Measurements from ENCODE around the gene UTP3. TPM values are rescaled to one million over a fixed set of nuclear protein-coding genes. Genes with fewer than 3 reads are reported as not detected.
A peak's percentile ranks its signal among the peaks of the same experiment; 100 is the strongest.

Gene UTP3
- total and polyA plus RNA-seq, 9 of the 15 experiments (the other 6 are each of a cell fraction or from before 2014, with no cell fraction given): 11.9 to 69.3 (median 34.0) TPM

DNA sequence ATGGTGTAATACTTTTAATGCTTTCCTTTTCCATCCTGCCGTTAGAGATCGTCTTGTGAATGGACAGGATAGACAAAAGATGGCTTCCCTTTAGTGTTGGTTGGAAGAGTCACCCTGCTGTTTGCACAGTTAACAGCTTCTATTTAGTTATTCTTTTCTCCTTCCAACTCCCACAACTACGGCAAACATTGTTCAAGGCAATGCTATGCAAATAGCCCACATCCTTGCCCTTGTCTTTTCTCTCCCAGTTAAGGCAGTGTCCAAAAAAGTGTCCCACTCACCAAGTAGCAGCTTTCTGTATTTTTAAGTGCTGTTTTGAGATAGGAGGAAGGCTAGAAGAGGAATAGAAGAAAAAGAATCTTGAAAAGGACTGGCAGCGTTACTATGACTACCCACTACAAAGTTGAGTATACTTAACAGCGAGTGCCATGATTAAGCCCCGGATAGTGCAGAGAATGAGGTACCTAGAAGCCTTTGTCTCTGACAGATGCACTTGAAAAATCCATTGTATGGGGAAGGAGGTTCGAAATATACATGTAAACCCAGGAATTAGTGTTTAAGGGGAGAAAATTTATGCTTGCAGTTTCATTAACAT lies 21.4 kb downstream of the UTP3 start:
- no peak overlapping the region for H3K4me2 ChIP-seq (ENCODE audit: insufficient read depth, low read length)
- no peak overlapping the region for H3K4me3 ChIP-seq
- peaks cover 47% of the 10 kb centered on the region for H3K79me2 ChIP-seq (ENCODE audit: control insufficient read depth, insufficient read depth, low read length)
- no peaks in the 10 kb centered on the region for H3K27me3 ChIP-seq (ENCODE audit: control insufficient read depth in 2 of 2, insufficient read depth in 2 of 2, low read length in 2 of 2)
- ATAC-seq (no peak), FAIRE-seq (no peak), DNase-seq (ENCODE audit: extremely low read depth in 1 of 4, low spot score in 3 of 4) (no peak)
- no peak overlapping the region for H2AFZ ChIP-seq (ENCODE audit: low read depth, low read length)
- in situ Hi-C loops (cut with MboI) (no loop called here), intact Hi-C loops (cut with micrococcal nuclease) (loop anchor here (5.0 to 10.0 kb wide), 3 partner anchors 108 to 285 kb away; partner anchors contain the start of genes DCK and MOB1B)
- no peaks in the 10 kb centered on the region for H3K9me1 ChIP-seq (ENCODE audit: control insufficient read depth, insufficient read depth, low read length)
- H3K9ac ChIP-seq (ENCODE audit: insufficient read depth in 1 of 2, low read depth in 2 of 2, low read length in 2 of 2): no peak overlapping the region
- no TSS peak for BruUV-seq (replicated peaks)
- H4K20me1 ChIP-seq (replicated peaks; ENCODE audit: control insufficient read depth, insufficient read depth, low read length): no peaks in the 10 kb centered on the region
- peak; percentile 52 for TF ChIP-seq RFX1 (IDR thresholded peaks at IDR 0.05)
- no peak for TF ChIP-seq ZNF780A (CRISPR knock-in tag; IDR thresholded peaks at IDR 0.05)
- no peak for TF ChIP-seq RBM34 (IDR thresholded peaks at IDR 0.05; ENCODE audit: borderline replicate concordance, insufficient read depth, low read length)
- POLR2A ChIA-PET: interaction anchor here (0.6 to 0.7 kb wide), 2 partner anchors 15 to 284 kb away, joined by 3 read pairs; partner anchors contain the start of gene DCK
- H3K9me3 ChIP-seq (replicated peaks; ENCODE audit: control insufficient read depth, insufficient read depth, low read depth, low read length): no peaks in the 10 kb centered on the region
- CTCF ChIA-PET (ENCODE audit: low intra/inter-chr PET ratio): no interaction called here
- WGBS (ENCODE audit: insufficient coverage, low coverage, missing lambda C conversion rate): 84% methylated on average over 6 of the region's 7 CpGs
- no peak overlapping the region for H3K27ac ChIP-seq (ENCODE audit: extremely low read depth, low read depth, low read length)
- H3K4me1 ChIP-seq (replicated peaks in 1 of 2; ENCODE audit: control insufficient read depth in 2 of 2, insufficient read depth in 2 of 2, low read length in 2 of 2): peaks cover 19 to 38% of the 10 kb centered on the region in 2 experiments
- no peaks in the 10 kb centered on the region for H3K36me3 ChIP-seq (ENCODE audit: control insufficient read depth, insufficient read depth, low read length)

DNA sequence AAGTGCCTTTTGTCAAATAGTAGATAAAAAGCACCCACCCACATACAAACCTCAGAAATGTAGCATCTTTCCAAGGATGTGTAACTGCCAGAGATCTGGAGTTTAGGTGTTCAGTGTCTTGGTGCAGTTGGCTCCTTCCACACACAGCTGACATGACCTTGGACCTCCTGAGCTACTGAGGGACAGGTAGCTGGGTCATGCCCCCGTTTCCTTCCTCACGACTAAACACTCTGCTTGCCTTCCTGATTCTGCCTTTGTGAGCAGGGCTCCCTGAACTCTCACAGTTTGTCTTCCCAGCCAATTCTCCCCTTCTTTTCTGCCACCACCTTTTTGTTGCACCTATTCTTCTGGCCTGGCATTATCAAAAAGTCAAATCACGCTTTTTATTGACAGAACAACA lies 23.3 kb downstream of the UTP3 start:
- ATAC-seq: no peak
- no TSS peak for BruUV-seq (replicated peaks)
- FAIRE-seq: no peak
- TF ChIP-seq GABPA (tag; conservative IDR thresholded peaks at IDR 0.05; ENCODE audit: low read depth): no peak
- TF ChIP-seq SMAD4 (CRISPR knock-in tag; conservative IDR thresholded peaks at IDR 0.05): no peak
- no peak for TF ChIP-seq ZC3H4 (CRISPR knock-in tag; IDR thresholded peaks at IDR 0.05; ENCODE audit: borderline replicate concordance)
- TF ChIP-seq POLR2AphosphoS2 (IDR thresholded peaks at IDR 0.05; ENCODE audit: low read length): no peak
- TF ChIP-seq RBM15 (IDR thresholded peaks at IDR 0.05; ENCODE audit: insufficient read depth, low read length): no peak
- no peak for TF ChIP-seq PTRF (tag; IDR thresholded peaks at IDR 0.05)
- no peak for TF ChIP-seq NR4A1 (CRISPR knock-in tag; IDR thresholded peaks at IDR 0.05)
- no peak for TF ChIP-seq NR4A1 (tag; IDR thresholded peaks at IDR 0.05)
- no peak for TF ChIP-seq ATF6 (CRISPR knock-in tag; IDR thresholded peaks at IDR 0.05)
- no peak for TF ChIP-seq POLR3G (IDR thresholded peaks at IDR 0.05; ENCODE audit: extremely low read depth, insufficient read length, insufficient replicate concordance)
- TF ChIP-seq LCOR (CRISPR knock-in tag; IDR thresholded peaks at IDR 0.05): no peak

More for the DNA sequence above, 23.3 kb downstream of the UTP3 start:
- Histone ChIP-seq H3K27ac (ENCODE audit: extremely low read depth, low read depth, low read length) (no peak overlapping the region), H3K27me3 (ENCODE audit: control insufficient read depth in 2 of 2, insufficient read depth in 2 of 2, low read length in 2 of 2) (no peaks in the 10 kb centered on the region), H3K9me3 (replicated peaks; ENCODE audit: control insufficient read depth, insufficient read depth, low read depth, low read length) (no peaks in the 10 kb centered on the region), H3K9ac (ENCODE audit: insufficient read depth in 1 of 2, low read depth in 2 of 2, low read length in 2 of 2) (no peak overlapping the region), H3K9me1 (ENCODE audit: control insufficient read depth, insufficient read depth, low read length) (no peaks in the 10 kb centered on the region), H3K4me2 (ENCODE audit: insufficient read depth, low read length) (no peak overlapping the region), H3K4me3 (no peak overlapping the region), H3K36me3 (ENCODE audit: control insufficient read depth, insufficient read depth, low read length) (no peaks in the 10 kb centered on the region), H4K20me1 (replicated peaks; ENCODE audit: control insufficient read depth, insufficient read depth, low read length) (no peaks in the 10 kb centered on the region), H3K79me2 (ENCODE audit: control insufficient read depth, insufficient read depth, low read length) (peaks cover 41% of the 10 kb centered on the region), H2AFZ (ENCODE audit: low read depth, low read length) (no peak overlapping the region), H3K4me1 (replicated peaks in 1 of 2; ENCODE audit: control insufficient read depth in 2 of 2, insufficient read depth in 2 of 2, low read length in 2 of 2) (peaks cover 8 to 32% of the 10 kb centered on the region in 2 experiments)
- in situ Hi-C loops (cut with MboI) (no loop called here), intact Hi-C loops (cut with micrococcal nuclease) (no loop called here)
- no peak for DNase-seq (ENCODE audit: extremely low read depth in 1 of 4, low spot score in 3 of 4)
- POLR2A ChIA-PET: interaction anchor here (1.1 to 2.8 kb wide), 2 partner anchors 7 to 11 kb away, joined by 5 to 17 read pairs; partner anchors contain the start of gene RUFY3
- CTCF ChIA-PET (ENCODE audit: low intra/inter-chr PET ratio): no interaction called here
- WGBS (ENCODE audit: insufficient coverage, low coverage, missing lambda C conversion rate): 35% methylated on average over 3 of the region's 3 CpGs

Data from K562 (cell line).